GM19395 (cell line): Measurements from ENCODE around the gene PDGFC.

ENCODE experiments used
- ATAC-seq: cut with Tn5 transposase; IDR thresholded peaks from one replicate; pipeline ENCODE4 v1.9.1; 2021; ENCODE audit warnings: mild to moderate bottlenecking, moderate library complexity; ENCODE audit not compliant: unreplicated experiment

The PDGFC gene

GRCh38 chr4:156971676-156972378 is at the start of gene PDGFC:
Gene PDGFC, minus strand, starts transcription at chr4:156971799. Its CDS starts 896 bp downstream, at chr4:156970903.
- ATAC-seq: peak; percentile 38

GRCh38 chr4:157020882-157021281 is 49.3 kb upstream of the PDGFC start:
- no peak for ATAC-seq

GRCh38 chr4:157018920-157019490 is 47.4 kb upstream of the PDGFC start:
- ATAC-seq: no peak

GRCh38 chr4:157014621-157015591 is 43.3 kb upstream of the PDGFC start:
- no peak for ATAC-seq

- ATAC-seq: no peak
These were observed 42.1 kb upstream of the PDGFC start for GRCh38 chr4:157013656-157014055.

- ATAC-seq: no peak
These were observed 41.2 kb upstream of the PDGFC start for GRCh38 chr4:157012781-157013180.

- no peak for ATAC-seq
These were observed 40.7 kb upstream of the PDGFC start for GRCh38 chr4:157012296-157012695.

GRCh38 chr4:157010630-157011029 is 39.0 kb upstream of the PDGFC start:
- ATAC-seq: no peak

- no peak for ATAC-seq
These were observed 34.2 kb upstream of the PDGFC start for GRCh38 chr4:157005831-157006230.

- ATAC-seq: no peak
These were observed 33.6 kb upstream of the PDGFC start for GRCh38 chr4:157005193-157005592.

GRCh38 chr4:157004279-157005161 is 32.9 kb upstream of the PDGFC start:
- no peak for ATAC-seq

GRCh38 chr4:156999175-156999517 is 27.5 kb upstream of the PDGFC start:
- no peak for ATAC-seq

- no peak for ATAC-seq
These were observed 27.0 kb upstream of the PDGFC start for GRCh38 chr4:156998500-156999174.

GRCh38 chr4:156992943-156993342 is 21.3 kb upstream of the PDGFC start:
- ATAC-seq: no peak

- no peak for ATAC-seq
These were observed 19.6 kb upstream of the PDGFC start for GRCh38 chr4:156991161-156991560.

- no peak for ATAC-seq
These were observed 11.8 kb upstream of the PDGFC start for GRCh38 chr4:156983366-156983765.

GRCh38 chr4:156981262-156981769 is 9.7 kb upstream of the PDGFC start:
- ATAC-seq: no peak

- ATAC-seq: no peak
These were observed 6.0 kb upstream of the PDGFC start for GRCh38 chr4:156977435-156978160.

GRCh38 chr4:156976147-156976546 is 4.5 kb upstream of the PDGFC start:
- ATAC-seq: no peak
